Loucy (cell line): Measurements from ENCODE around the gene GRK3.

Source experiments
- H2AFZ ChIP-seq: fragments of 200-600 bp; sonication (generic); 2 replicates; pipeline ENCODE4 v1.6.0; 2016; ENCODE audit warnings: antibody characterized with exemption, mild to moderate bottlenecking, low read length, moderate library complexity
- H3F3A ChIP-seq: fragments of 200-600 bp; 2 replicates; pipeline ENCODE4 v1.6.0; 2016; ENCODE audit warnings: antibody characterized with exemption, low read depth, mild to moderate bottlenecking
- H3K27me3 ChIP-seq: fragments of 200-600 bp; sonication (generic); 2 replicates; pipeline ENCODE4 v1.6.1; 2014; ENCODE audit warnings: low read length, mild to moderate bottlenecking; ENCODE audit not compliant: insufficient read depth, poor library complexity, severe bottlenecking
- H3K36me3 ChIP-seq: fragments of 200-600 bp; sonication (generic); 2 replicates; pipeline ENCODE4 v1.6.1; 2016; ENCODE audit warnings: low read length; ENCODE audit not compliant: insufficient read depth
- H3K4me1 ChIP-seq: fragments of 200-600 bp; sonication (generic); 2 replicates; pipeline ENCODE4 v1.5.1; 2014; ENCODE audit warnings: low read length, mild to moderate bottlenecking; ENCODE audit not compliant: insufficient read depth, poor library complexity, severe bottlenecking
- H3K4me2 ChIP-seq: fragments of 200-600 bp; sonication (generic); 2 replicates; pipeline ENCODE4 v1.6.0; 2014; ENCODE audit warnings: antibody characterized with exemption, low read length, low read depth, mild to moderate bottlenecking; ENCODE audit not compliant: poor library complexity, severe bottlenecking
- H3K4me3 ChIP-seq: fragments of 200-600 bp; sonication (generic); 2 replicates; pipeline ENCODE4 v1.5.1; 2014; ENCODE audit warnings: low read length, mild to moderate bottlenecking, mixed read lengths; ENCODE audit not compliant: poor library complexity, severe bottlenecking
- H3K79me2 ChIP-seq: fragments of 200-600 bp; sonication (generic); 2 replicates; pipeline ENCODE4 v1.6.1; 2014; ENCODE audit warnings: low read length; ENCODE audit not compliant: insufficient read depth
- H3K9ac ChIP-seq: fragments of 200-600 bp; sonication (generic); 2 replicates; pipeline ENCODE4 v1.6.0; 2014; ENCODE audit warnings: mild to moderate bottlenecking, low read depth, low read length, moderate library complexity; ENCODE audit not compliant: poor library complexity, severe bottlenecking
- H3K9me2 ChIP-seq: fragments of 200-600 bp; sonication (generic); replicated peaks from 2 replicates; pipeline ENCODE4 v1.6.1; 2016; ENCODE audit warnings: low read depth, low read length, mixed read lengths
- H3K9me3 ChIP-seq: fragments of 200-600 bp; sonication (generic); 2 replicates; pipeline ENCODE4 v1.6.1; 2014; ENCODE audit warnings: mild to moderate bottlenecking, antibody characterized with exemption, low read length, low read depth; ENCODE audit not compliant: insufficient read depth
- H4K20me1 ChIP-seq: fragments of 200-600 bp; sonication (generic); 2 replicates; pipeline ENCODE4 v1.6.0; 2014; ENCODE audit warnings: antibody characterized with exemption, low read length, mild to moderate bottlenecking; ENCODE audit not compliant: insufficient read depth, poor library complexity, severe bottlenecking
- CTCF ChIP-seq: fragments of 200-600 bp; sonication (generic); conservative IDR thresholded peaks from 2 replicates; pipeline ENCODE4 v1.5.1; 2014; ENCODE audit warnings: mild to moderate bottlenecking, antibody characterized with exemption, low read length
- EZH2phosphoT487 ChIP-seq: fragments of 200-600 bp; IDR thresholded peaks from 2 replicates; pipeline ENCODE4 v1.6.1; 2018; ENCODE audit warnings: antibody characterized with exemption, mild to moderate bottlenecking, moderate library complexity, borderline replicate concordance

GRK3 gene

GRCh38 chr22:25668437-25668836 is 104.0 kb downstream of the GRK3 start:
- Histone ChIP-seq H3F3A (no peaks in the 10 kb centered on the region), H3K4me1 (peaks cover 16% of the 10 kb centered on the region), H3K4me3 (no peak overlapping the region), H3K79me2 (peaks cover 58% of the 10 kb centered on the region), H3K4me2 (no peak overlapping the region), H2AFZ (no peak overlapping the region), H3K36me3 (peaks cover 72% of the 10 kb centered on the region), H3K9me2 (no peaks in the 10 kb centered on the region), H4K20me1 (peaks cover 57% of the 10 kb centered on the region), H3K27me3 (no peaks in the 10 kb centered on the region), H3K9me3 (no peaks in the 10 kb centered on the region), H3K9ac (no peak overlapping the region)
- no peak for TF ChIP-seq EZH2phosphoT487
- no peak for TF ChIP-seq CTCF

DNA sequence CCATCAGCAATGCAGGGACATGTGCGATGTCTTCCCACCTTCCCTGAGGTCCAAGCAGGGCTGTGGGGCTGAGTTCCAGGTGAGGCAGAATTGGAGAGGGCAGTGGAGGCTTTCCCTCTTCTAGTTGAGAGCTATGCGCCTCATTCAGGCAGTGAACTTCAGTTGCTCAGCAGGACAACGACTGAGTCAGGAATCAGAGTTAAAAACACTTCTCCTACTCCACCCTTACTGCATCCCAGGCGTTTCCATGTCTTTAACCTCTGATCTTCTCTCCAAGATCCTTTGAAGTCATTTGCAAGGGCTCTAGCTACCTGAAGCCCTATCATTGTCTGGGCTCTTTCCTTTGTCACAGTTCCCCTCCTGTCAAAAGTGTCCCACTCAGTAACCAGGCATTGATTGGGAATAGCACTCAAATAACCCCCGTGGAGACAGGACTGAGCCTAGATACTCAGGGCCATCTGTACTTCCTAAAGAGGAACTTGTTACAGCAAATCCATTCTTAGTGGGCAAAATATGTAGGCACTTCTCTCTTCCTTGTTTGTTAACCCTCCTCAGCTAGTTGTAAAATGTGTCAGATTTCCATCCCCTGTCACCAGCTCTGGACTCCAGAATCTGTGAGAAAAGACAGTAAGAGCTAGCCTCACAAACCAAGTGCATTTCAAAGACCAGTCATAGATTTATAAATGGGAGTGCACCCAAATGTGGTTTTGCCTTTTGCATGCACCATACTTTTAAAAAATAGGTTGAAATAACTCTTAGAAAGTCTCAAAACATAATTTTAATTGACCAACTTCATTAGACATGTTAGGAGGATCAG is 105.0 kb downstream of the GRK3 start:
- no peak overlapping the region for H3K9ac ChIP-seq
- H3K4me1 ChIP-seq, result peaks cover 16% of the 10 kb centered on the region
- no peak overlapping the region for H3K4me3 ChIP-seq
- no peak overlapping the region for H2AFZ ChIP-seq
- TF ChIP-seq CTCF (no peak), EZH2phosphoT487 (no peak)
- no peaks in the 10 kb centered on the region for H3F3A ChIP-seq
- no peaks in the 10 kb centered on the region for H3K9me3 ChIP-seq
- H3K36me3 ChIP-seq, result peaks cover 74% of the 10 kb centered on the region
- H4K20me1 ChIP-seq, result peaks cover 54% of the 10 kb centered on the region
- H3K4me2 ChIP-seq, result no peak overlapping the region
- H3K79me2 ChIP-seq, result peaks cover 54% of the 10 kb centered on the region
- no peaks in the 10 kb centered on the region for H3K9me2 ChIP-seq
- no peaks in the 10 kb centered on the region for H3K27me3 ChIP-seq

DNA sequence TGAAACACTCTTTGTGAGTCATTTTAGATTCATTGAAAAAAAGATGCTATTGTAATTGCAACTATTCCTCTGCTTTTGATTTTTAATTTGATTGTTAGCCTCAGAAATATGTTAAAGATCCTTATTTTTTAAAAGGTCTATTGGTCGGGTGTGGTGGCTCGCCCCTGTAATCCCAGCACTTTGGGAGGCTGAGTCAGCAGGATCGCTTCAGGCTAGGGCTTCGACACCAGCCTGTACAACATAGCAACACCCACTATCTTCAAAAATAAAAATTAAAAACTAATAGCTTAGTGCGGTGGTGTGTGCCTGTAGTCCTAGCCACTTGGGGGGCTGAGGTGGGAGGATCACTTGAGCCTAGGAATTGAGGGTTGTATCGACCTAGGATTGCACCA is 105.6 kb downstream of the GRK3 start:
- no peaks in the 10 kb centered on the region for H3K9me3 ChIP-seq
- H3K9me2 ChIP-seq, result no peaks in the 10 kb centered on the region
- no peaks in the 10 kb centered on the region for H3K27me3 ChIP-seq
- TF ChIP-seq CTCF, result no peak
- no peak for TF ChIP-seq EZH2phosphoT487
- H3K36me3 ChIP-seq, result peaks cover 76% of the 10 kb centered on the region
- H2AFZ ChIP-seq, result no peak overlapping the region
- H3F3A ChIP-seq, result no peaks in the 10 kb centered on the region
- H3K79me2 ChIP-seq, result peaks cover 48% of the 10 kb centered on the region
- H3K4me3 ChIP-seq, result no peak overlapping the region
- H4K20me1 ChIP-seq, result peaks cover 50% of the 10 kb centered on the region
- H3K4me2 ChIP-seq, result no peak overlapping the region
- H3K9ac ChIP-seq, result no peak overlapping the region
- H3K4me1 ChIP-seq, result peaks cover 16% of the 10 kb centered on the region
